ENCODE results near the gene HYLS1.

The HYLS1 gene

DNA sequence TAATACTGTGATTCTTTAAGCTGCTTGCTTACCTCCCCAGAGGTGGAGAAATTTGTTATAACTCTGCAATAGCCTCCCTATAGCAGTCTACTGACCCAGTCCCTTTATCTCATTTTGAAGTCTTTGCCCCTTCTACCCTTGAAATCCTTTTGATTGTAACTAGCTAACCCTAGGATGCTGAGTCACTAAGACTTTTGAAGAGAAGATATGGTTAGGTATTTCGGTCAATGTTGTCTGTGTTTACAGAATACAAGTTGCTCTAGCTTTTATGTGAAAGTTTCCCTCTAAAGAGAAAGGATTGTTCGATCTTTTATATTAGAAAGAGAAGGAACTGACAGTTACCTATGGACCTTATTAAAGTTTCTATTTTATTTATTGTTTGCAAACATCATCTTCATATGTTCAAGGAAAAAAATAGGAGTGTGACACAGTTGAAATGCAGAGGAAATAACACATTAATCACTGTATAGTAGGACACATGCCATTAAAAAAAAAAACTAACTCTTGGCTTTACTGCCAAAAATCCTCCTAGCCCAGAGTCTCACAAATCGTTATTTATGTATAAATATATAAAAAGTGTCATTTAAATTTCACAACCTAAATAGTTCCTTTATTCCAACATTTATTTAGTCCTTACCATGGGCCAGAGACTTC, 3.1 kb downstream of the HYLS1 start:
- TF ChIP-seq, protein P1, sequence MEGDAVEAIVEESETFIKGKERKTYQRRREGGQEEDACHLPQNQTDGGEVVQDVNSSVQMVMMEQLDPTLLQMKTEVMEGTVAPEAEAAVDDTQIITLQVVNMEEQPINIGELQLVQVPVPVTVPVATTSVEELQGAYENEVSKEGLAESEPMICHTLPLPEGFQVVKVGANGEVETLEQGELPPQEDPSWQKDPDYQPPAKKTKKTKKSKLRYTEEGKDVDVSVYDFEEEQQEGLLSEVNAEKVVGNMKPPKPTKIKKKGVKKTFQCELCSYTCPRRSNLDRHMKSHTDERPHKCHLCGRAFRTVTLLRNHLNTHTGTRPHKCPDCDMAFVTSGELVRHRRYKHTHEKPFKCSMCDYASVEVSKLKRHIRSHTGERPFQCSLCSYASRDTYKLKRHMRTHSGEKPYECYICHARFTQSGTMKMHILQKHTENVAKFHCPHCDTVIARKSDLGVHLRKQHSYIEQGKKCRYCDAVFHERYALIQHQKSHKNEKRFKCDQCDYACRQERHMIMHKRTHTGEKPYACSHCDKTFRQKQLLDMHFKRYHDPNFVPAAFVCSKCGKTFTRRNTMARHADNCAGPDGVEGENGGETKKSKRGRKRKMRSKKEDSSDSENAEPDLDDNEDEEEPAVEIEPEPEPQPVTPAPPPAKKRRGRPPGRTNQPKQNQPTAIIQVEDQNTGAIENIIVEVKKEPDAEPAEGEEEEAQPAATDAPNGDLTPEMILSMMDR (conservative IDR thresholded peaks at IDR 0.05; ENCODE audit: control insufficient read depth, insufficient read depth, low read depth, low read length), result no peak
- DNase-seq (ENCODE audit: low read depth), result no peak
- no peak overlapping the region for H3K4me3 ChIP-seq (ENCODE audit: control insufficient read depth, low read depth, low read length)

DNA sequence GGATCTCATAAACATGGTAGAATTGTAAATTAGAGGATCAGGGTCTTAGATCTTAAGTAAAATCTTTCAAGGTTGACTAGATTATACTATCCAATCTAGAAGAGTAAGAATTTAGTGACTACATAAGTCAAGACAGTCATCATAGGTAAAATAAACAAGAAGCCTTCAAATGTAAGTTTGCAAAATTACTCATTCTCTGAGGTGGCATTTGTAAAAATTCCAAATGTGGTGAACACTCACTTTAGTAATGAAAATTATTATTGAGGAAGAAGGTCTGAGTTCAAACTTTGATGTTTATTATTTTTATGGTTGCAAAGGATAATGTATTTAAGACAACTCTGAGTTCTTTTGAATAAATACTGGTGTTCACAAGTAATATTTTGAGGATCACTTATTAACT, 4.6 kb downstream of the HYLS1 start:
- TF ChIP-seq, protein P1 (conservative IDR thresholded peaks at IDR 0.05; ENCODE audit: control insufficient read depth, insufficient read depth, low read depth, low read length), result no peak
- no peak overlapping the region for H3K4me3 ChIP-seq (ENCODE audit: control insufficient read depth, low read depth, low read length)
- peak; percentile 61 for DNase-seq (ENCODE audit: low read depth)

DNA sequence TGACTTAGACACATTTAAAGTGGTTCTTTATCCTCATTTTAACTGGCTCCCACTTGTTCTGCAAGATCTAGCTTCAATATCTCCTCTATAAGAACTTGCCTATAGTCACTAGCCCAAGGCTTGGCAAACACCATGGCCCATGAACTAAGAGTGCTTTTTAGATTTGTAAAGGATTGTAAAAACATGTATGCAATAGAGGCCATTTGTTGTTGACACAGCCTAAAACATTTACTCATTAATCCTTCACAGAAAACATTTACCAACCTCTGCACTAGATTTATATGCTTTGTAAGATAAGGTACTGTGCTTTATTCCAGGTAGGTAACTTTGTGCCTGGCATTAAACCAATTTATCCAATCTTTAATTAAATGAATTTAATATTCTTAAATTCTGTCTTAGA, 5.5 kb downstream of the HYLS1 start:
- TF ChIP-seq, protein P1 (conservative IDR thresholded peaks at IDR 0.05; ENCODE audit: control insufficient read depth, insufficient read depth, low read depth, low read length), result no peak
- no peak for DNase-seq (ENCODE audit: low read depth)
- no peak overlapping the region for H3K4me3 ChIP-seq (ENCODE audit: control insufficient read depth, low read depth, low read length)

DNA sequence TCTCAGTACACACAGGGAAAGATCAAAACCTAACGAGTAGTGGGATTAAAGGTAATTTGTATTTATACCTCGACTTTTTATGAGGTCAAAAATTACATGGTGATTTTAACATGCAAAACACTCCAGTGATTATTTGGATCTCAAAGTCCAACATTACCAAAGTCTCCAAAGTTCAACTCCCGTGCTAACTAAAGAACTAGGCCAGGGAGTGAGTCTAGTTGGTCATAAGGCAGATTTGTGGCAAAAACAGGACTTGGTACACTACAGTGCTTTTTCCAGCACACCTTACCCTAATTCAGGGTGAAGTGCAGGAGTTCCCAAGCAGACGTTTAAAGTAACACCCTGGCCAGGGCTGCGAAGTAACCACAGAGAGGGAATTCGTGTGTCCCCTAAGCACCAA, 14.4 kb downstream of the HYLS1 start:
- TF ChIP-seq, protein P1 (conservative IDR thresholded peaks at IDR 0.05; ENCODE audit: control insufficient read depth, insufficient read depth, low read depth, low read length), result no peak
- DNase-seq (ENCODE audit: low read depth), result no peak
- H3K4me3 ChIP-seq (ENCODE audit: control insufficient read depth, low read depth, low read length), result no peak overlapping the region

DNA sequence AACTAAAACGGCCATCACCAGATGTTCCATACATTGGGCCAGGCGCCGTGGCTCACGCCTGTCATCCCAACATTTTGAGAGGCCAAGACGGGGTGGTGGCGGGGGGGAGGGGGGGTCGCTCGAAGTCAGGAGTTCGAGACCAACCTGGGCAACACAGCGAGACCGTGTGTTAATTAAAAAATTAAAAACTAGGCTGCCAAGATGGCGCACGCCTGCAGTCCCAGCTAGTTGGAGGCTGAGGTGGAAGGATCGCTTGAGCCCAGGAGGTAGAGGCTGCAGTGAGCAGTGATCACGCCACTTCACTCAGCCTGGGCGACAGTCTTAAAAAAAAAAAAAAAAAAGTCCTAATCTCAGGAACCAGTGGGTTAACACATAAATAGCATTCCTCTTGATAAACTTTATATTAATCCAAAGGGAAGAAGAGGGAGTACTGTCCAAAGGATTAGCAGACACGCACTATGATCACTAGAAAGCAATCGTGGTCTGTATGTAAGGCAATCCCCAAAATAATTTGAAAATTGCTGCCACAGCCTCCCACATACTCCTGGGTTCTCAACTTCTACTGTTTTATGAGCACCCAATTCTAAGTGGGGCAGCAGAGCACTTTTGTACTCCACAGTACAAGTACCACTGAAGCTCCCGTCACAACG, 14.9 kb downstream of the HYLS1 start:
- DNase-seq (ENCODE audit: low read depth), result peak; percentile 6
- peak overlapping the region; percentile 77 for H3K4me3 ChIP-seq (ENCODE audit: control insufficient read depth, low read depth, low read length)
- TF ChIP-seq, protein P1 (conservative IDR thresholded peaks at IDR 0.05; ENCODE audit: control insufficient read depth, insufficient read depth, low read depth, low read length), result no peak

DNA sequence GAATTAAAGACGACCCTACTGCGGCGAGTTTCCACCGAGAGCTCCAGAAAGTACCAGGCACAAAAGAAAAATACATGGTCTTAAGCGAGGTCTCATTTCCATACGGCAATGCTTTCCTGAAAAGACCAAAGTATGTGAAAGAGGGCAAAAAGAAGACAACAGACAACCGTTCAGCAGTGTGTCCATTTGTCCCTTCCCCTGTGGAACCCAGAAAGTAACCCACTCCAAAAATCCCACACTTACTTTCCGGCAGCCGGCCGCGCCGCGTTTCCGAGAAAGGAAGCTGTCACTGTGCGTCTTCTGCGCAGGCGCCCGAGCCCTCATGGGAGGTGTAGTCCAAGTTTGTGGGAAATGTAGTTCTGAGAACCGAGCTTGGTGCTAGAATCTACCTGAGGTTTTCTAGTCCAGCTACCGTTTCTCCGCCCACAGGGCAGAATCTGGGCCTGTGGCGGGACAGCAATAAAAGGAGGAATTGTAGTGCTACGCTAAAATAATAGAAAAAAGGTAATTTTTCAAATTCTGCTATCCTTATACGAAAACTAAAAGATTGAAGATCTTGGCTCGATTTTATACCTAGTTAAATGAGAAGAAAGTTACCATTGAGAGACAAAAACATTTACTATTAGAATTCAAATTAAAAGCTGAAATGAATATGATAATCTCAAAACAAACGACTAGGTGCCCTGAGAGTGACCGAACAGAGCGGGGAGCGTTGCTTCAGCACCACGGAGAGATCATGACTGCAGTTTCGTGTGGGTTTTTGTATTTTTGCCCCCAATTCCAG, 15.7 kb downstream of the HYLS1 start, which contains the start of gene PUS3:
PUS3 (minus strand) TSS at position 280 of the 784 bp plus-strand sequence. CDS start 6,922 bp downstream, outside the sequence.
- TF ChIP-seq, protein P1 (conservative IDR thresholded peaks at IDR 0.05; ENCODE audit: control insufficient read depth, insufficient read depth, low read depth, low read length), result no peak
- DNase-seq (ENCODE audit: low read depth), result peak; percentile 78
- peak within 1 kb of the TSS; percentile 77 for H3K4me3 ChIP-seq (ENCODE audit: control insufficient read depth, low read depth, low read length)

All from fibroblast of mammary gland (primary cell).